HepG2 (cell line): ENCODE results near the gene DMGDH. TPM values are rescaled to one million over a fixed set of nuclear protein-coding genes. Genes with fewer than 3 reads are reported as not detected.

Experiments used
- ATAC-seq: fragments of 200-7000 bp; cut with Tn5 transposase; 3 replicates; pipeline ENCODE4 v1.9.1; 2020; ENCODE audit warnings: mild to moderate bottlenecking, moderate library complexity
- BruUV-seq: library from RNA; stranded (reverse); fragments of 400-500 nt; replicated peaks from 2 replicates; lab custom pipeline; 2021; lab: Mats Ljungman, UMichigan
- CTCF ChIA-PET: fragments of 300-600 bp; formaldehyde crosslinking; extraction: SDS; loops from one replicate; lab custom pipeline; 2021; ENCODE audit warnings: low total read pairs, inconsistent platforms, low intra/inter-chr PET ratio; lab: Yijun Ruan, JAX
- POLR2A ChIA-PET: fragments of 350-600 bp; sonication (Branson Sonifier 250); formaldehyde crosslinking; loops from one replicate; lab custom pipeline; 2020; ENCODE audit warnings: antibody characterized with exemption, inconsistent platforms; lab: Yijun Ruan, JAX
- DNase-seq: peaks from one replicate; pipeline ENCODE4 v3.0.0-alpha.2; 2015; ENCODE audit warnings: low spot score
- FAIRE-seq: peaks from 3 replicates; lab custom pipeline; 2011; peaks lifted over from hg19 to GRCh38; lab: Jason Lieb, UNC
- H2AFZ ChIP-seq: one replicate; pipeline ENCODE4 v1.6.1; 2011; ENCODE audit warnings: low read length, inconsistent platforms
- H3K27ac ChIP-seq: fragments of 300-600 bp; 3 replicates; pipeline ENCODE4 v1.8.0; 2011; ENCODE audit warnings: mixed run types, mild to moderate bottlenecking, mixed read lengths, low read length, inconsistent platforms; ENCODE audit not compliant: insufficient read depth; ENCODE audit errors: extremely low read length
- H3K27me3 ChIP-seq, 2 experiments: fragments of 200-600 bp in 1 of 2; 2 replicates in 1 of 2; 3 replicates in 1 of 2; pipeline versions ENCODE4 v1.6.0 to v1.8.0; 2011; ENCODE audit warnings: low read length in 2 of 2, mild to moderate bottlenecking in 2 of 2, moderate library complexity in 2 of 2, inconsistent platforms in 1 of 2; ENCODE audit not compliant: insufficient read depth in 2 of 2, control insufficient read depth in 1 of 2
- H3K36me3 ChIP-seq, 2 experiments: fragments of 200-600 bp in 1 of 2; replicated peaks in 1 of 2; 2 replicates in 1 of 2; 3 replicates in 1 of 2; pipeline versions ENCODE4 v1.5.1 to v1.8.0; 2011; ENCODE audit warnings: low read length in 2 of 2, inconsistent platforms in 1 of 2; ENCODE audit not compliant: insufficient read depth in 2 of 2, control insufficient read depth in 1 of 2
- H3K4me1 ChIP-seq: 2 replicates; pipeline ENCODE4 v1.5.1; 2012; ENCODE audit warnings: low read length, inconsistent platforms; ENCODE audit not compliant: insufficient read depth
- H3K4me2 ChIP-seq: 2 replicates; pipeline ENCODE4 v1.6.0; 2011; ENCODE audit warnings: low read depth, low read length, inconsistent platforms
- H3K4me3 ChIP-seq, 3 experiments: fragments of 200-600 bp in 1 of 3; sonication (generic), shearing (Covaris generic) in 1 of 3; replicated peaks in 1 of 3; 2 replicates each; pipeline ENCODE4 v1.5.1; 2011 to 2016; ENCODE audit warnings: low read length in 3 of 3, inconsistent platforms in 2 of 3, low read depth in 2 of 3, mild to moderate bottlenecking in 2 of 3, control low read depth in 1 of 3, mixed read lengths in 1 of 3; ENCODE audit not compliant: insufficient read depth in 1 of 3
- H3K79me2 ChIP-seq: one replicate; pipeline ENCODE4 v1.6.1; 2011; ENCODE audit warnings: low read length, inconsistent platforms; ENCODE audit not compliant: insufficient read depth
- H3K9ac ChIP-seq: 2 replicates; pipeline ENCODE4 v1.6.0; 2011; ENCODE audit warnings: mild to moderate bottlenecking, low read depth, low read length, inconsistent platforms; ENCODE audit not compliant: insufficient read depth
- H3K9me3 ChIP-seq: 2 replicates; pipeline ENCODE4 v1.5.1; 2012; ENCODE audit warnings: mild to moderate bottlenecking, low read length
- H4K20me1 ChIP-seq: 2 replicates; pipeline ENCODE4 v1.6.0; 2011; ENCODE audit warnings: inconsistent platforms, mild to moderate bottlenecking, low read length, moderate library complexity; ENCODE audit not compliant: insufficient read depth
- ARNT2 ChIP-seq: sonication (generic); formaldehyde crosslinking; IDR thresholded peaks from 2 replicates; pipeline ENCODE4 v1.8.0; 2022; ENCODE audit warnings: mild to moderate bottlenecking, low read depth, missing genetic modification reagents, moderate library complexity
- CCAR2 ChIP-seq: fragments of 200-400 bp; formaldehyde crosslinking; optimal IDR thresholded peaks from 2 replicates; pipeline ENCODE3; 2018; ENCODE audit warnings: low read depth, mild to moderate bottlenecking, low read length, moderate library complexity
- CENPT ChIP-seq: sonication (generic); formaldehyde crosslinking; IDR thresholded peaks from 2 replicates; pipeline ENCODE4 v1.8.0; 2022; ENCODE audit warnings: low read depth, mild to moderate bottlenecking, moderate library complexity, missing genetic modification reagents
- HNF4G ChIP-seq, 2 experiments: sonication (generic) in 1 of 2; formaldehyde crosslinking in 1 of 2; IDR thresholded peaks; 2 replicates each; pipeline versions ENCODE4 v1.4.0 to v1.6.1; 2011 to 2020; ENCODE audit warnings: borderline replicate concordance in 2 of 2, low read depth in 2 of 2, mild to moderate bottlenecking in 2 of 2, low read length in 1 of 2, missing genetic modification reagents in 1 of 2, moderate library complexity in 1 of 2
- HNRNPK ChIP-seq: fragments of 200-400 bp; formaldehyde crosslinking; IDR thresholded peaks from 2 replicates; pipeline ENCODE4 v1.6.1; 2018; ENCODE audit warnings: low read length, low read depth, moderate library complexity, mild to moderate bottlenecking; ENCODE audit not compliant: poor library complexity, severe bottlenecking
- KLF11 ChIP-seq: IDR thresholded peaks from 2 replicates; pipeline ENCODE4 v1.6.1; 2016; ENCODE audit warnings: missing compliant biosample characterization
- MTA3 ChIP-seq: sonication (generic); formaldehyde crosslinking; IDR thresholded peaks from 2 replicates; pipeline ENCODE4 v1.4.0; 2020; ENCODE audit warnings: missing genetic modification reagents
- NFRKB ChIP-seq: fragments of 450-650 bp; IDR thresholded peaks from 2 replicates; pipeline ENCODE4 v1.6.1; 2017
- NKX3-1 ChIP-seq: sonication (generic); formaldehyde crosslinking; IDR thresholded peaks from 2 replicates; pipeline ENCODE4 v1.5.0; 2020; ENCODE audit warnings: missing genetic modification reagents
- NONO ChIP-seq, 2 experiments: fragments of 450-650 bp in 1 of 2; sonication (generic) in 1 of 2; formaldehyde crosslinking in 1 of 2; IDR thresholded peaks in 1 of 2; conservative IDR thresholded peaks in 1 of 2; 2 replicates each; pipeline versions ENCODE4 v1.6.1 to v1.8.0; 2017 to 2022; ENCODE audit warnings: mild to moderate bottlenecking in 1 of 2, missing genetic modification reagents in 1 of 2, moderate library complexity in 1 of 2
- NR2C2 ChIP-seq: sonication (generic); formaldehyde crosslinking; IDR thresholded peaks from 2 replicates; pipeline ENCODE4 v1.4.0; 2020; ENCODE audit warnings: missing genetic modification reagents, mild to moderate bottlenecking, moderate library complexity, borderline replicate concordance
- SIX1 ChIP-seq: sonication (generic); formaldehyde crosslinking; IDR thresholded peaks from 2 replicates; pipeline ENCODE4 v1.4.0; 2020; ENCODE audit warnings: missing genetic modification reagents, borderline replicate concordance
- SRSF4 ChIP-seq: fragments of 200-400 bp; formaldehyde crosslinking; IDR thresholded peaks from one replicate; pipeline ENCODE4 v1.6.1; 2018; ENCODE audit warnings: mild to moderate bottlenecking, low read depth, low read length, moderate library complexity; ENCODE audit not compliant: poor library complexity, severe bottlenecking
- STAT6 ChIP-seq: sonication (generic); formaldehyde crosslinking; IDR thresholded peaks from 2 replicates; pipeline ENCODE4 v1.4.0; 2020; ENCODE audit warnings: missing genetic modification reagents, mild to moderate bottlenecking, borderline replicate concordance
- TCF7L2 ChIP-seq: IDR thresholded peaks from 2 replicates; pipeline ENCODE4 v1.6.1; 2011; ENCODE audit warnings: mild to moderate bottlenecking, low read depth, low read length, moderate library complexity
- ZBTB44 ChIP-seq: sonication (generic); formaldehyde crosslinking; IDR thresholded peaks from 2 replicates; pipeline ENCODE4 v1.4.0; 2020; ENCODE audit warnings: missing genetic modification reagents
- ZFP36 ChIP-seq: fragments of 150-350 bp; IDR thresholded peaks from 2 replicates; pipeline ENCODE4 v1.6.1; 2018; ENCODE audit warnings: borderline replicate concordance, low read length, low read depth; ENCODE audit not compliant: partially characterized antibody
- ZIK1 ChIP-seq: sonication (generic); formaldehyde crosslinking; IDR thresholded peaks from 2 replicates; pipeline ENCODE4 v1.5.0; 2020; ENCODE audit warnings: mild to moderate bottlenecking, low read depth, missing genetic modification reagents, borderline replicate concordance
- ZNF121 ChIP-seq: sonication (generic); formaldehyde crosslinking; IDR thresholded peaks from 2 replicates; pipeline ENCODE4 v1.5.0; 2020; ENCODE audit warnings: mild to moderate bottlenecking, missing genetic modification reagents
- ZNF550 ChIP-seq: sonication (generic); formaldehyde crosslinking; IDR thresholded peaks from 2 replicates; pipeline ENCODE4 v1.4.0; 2020; ENCODE audit warnings: mild to moderate bottlenecking, missing genetic modification reagents, borderline replicate concordance
- WGBS: methylation state at CpG from one replicate; pipeline ENCODE4 v1.1.6; 2017; ENCODE audit warnings: low lambda C conversion rate; 5-methylcytosine and 5-hydroxymethylcytosine counted together
- in situ Hi-C: cut with HindIII; loops from 2 replicates; pipeline ENCODE4 v1.10.0; 2017; ENCODE audit warnings: low pct_unique_long_range_greater_than_20kb; ENCODE audit not compliant: extremely low pct_ligation_motif_present
- intact Hi-C: fragments of 100-400 bp; cut with micrococcal nuclease; formaldehyde crosslinking; loops from one replicate; pipeline ENCODE4 v1.10.0; 2022; ENCODE audit not compliant: unreplicated experiment
- polyA plus RNA-seq, 8 experiments: library from polyadenylated mRNA; depleted of rRNA in 3 of 8; stranded (reverse) in 7 of 8; unstranded in 1 of 8; fragments of >200 nt; fragmentation: Illumina TruSeq in 4 of 8; extraction: Trizol in 4 of 8; gene quantifications; 2 replicates each; pipeline versions ENCODE4 v1.2.1 to v1.2.3, GENCODE V29; 2011 to 2016; ENCODE audit warnings: low read depth in 4 of 8, missing spikeins in 1 of 8, mixed read lengths in 1 of 8; ENCODE audit not compliant: insufficient read depth in 1 of 8
- total RNA-seq, 5 experiments: library from RNA; depleted of rRNA; stranded (reverse); fragments of >200 nt; fragmentation: Illumina TruSeq; extraction: Trizol; gene quantifications; 2 replicates each; pipeline ENCODE4 v1.2.3, GENCODE V29; 2016; ENCODE audit warnings: low read depth in 1 of 5

The DMGDH gene
- total and polyA plus RNA-seq, 2 of the 13 experiments (the other 11 are each of a cell fraction or from before 2014, with no cell fraction given), result 3.6 to 7.9 TPM

GRCh38 chr5:78985725-78986223, 83.7 kb downstream of the DMGDH start:
- Histone ChIP-seq H4K20me1 (0 out of 2 replicates have a peak, but pooled peaks cover 3% of the 10 kb centered on the region), H3K9me3 (no peaks in the 10 kb centered on the region), H2AFZ (no peak overlapping the region), H3K4me2 (peak overlapping the region; percentile 80), H3K9ac (peak overlapping the region; percentile 98), H3K79me2 (peaks cover 26% of the 10 kb centered on the region), H3K4me1 (peaks cover 45% of the 10 kb centered on the region), H3K27ac (peak overlapping the region; percentile 99), H3K27me3 (no peaks in the 10 kb centered on the region; a peak in 1 of 5 replicates), H3K4me3 (peak overlapping the region; percentile 52 to 93 (median 88)), H3K36me3 (no peaks in the 10 kb centered on the region)
- DNase-seq, result peak; percentile 100
- intact Hi-C loops (loop anchor here (10.0 kb wide), 1 partner anchor 341 kb away; the partner anchor contains the start of gene LHFPL2), in situ Hi-C loops (no loop called here)
- ChIA-PET CTCF (no interaction called here), POLR2A (interaction anchor here (0.6 to 3.9 kb wide), 25 partner anchors 9 to 596 kb away, joined by 3 to 46 read pairs (median 4); partner anchors contain the start of genes BHMT2, DMGDH and HOMER1)
- peak; percentile 92 for FAIRE-seq
- no TSS peak for BruUV-seq
- peak; percentile 87 for ATAC-seq
- 0% methylated on average over 9 of the region's 11 CpGs for WGBS
- no peak for TF ChIP-seq ZNF550 (CRISPR knock-in tag)
- peak; percentile 48; the same call in 1 of the 2 replicates for TF ChIP-seq KLF11 (CRISPR knock-in tag)
- peak; percentile 87 for TF ChIP-seq ARNT2 (CRISPR knock-in tag)
- TF ChIP-seq CCAR2, result no peak
- no peak for TF ChIP-seq HNRNPK
- TF ChIP-seq NONO (IDR thresholded peaks at IDR 0.05), result no peak
- peak; percentile 97 for TF ChIP-seq NONO (CRISPR knock-in tag; conservative IDR thresholded peaks at IDR 0.05)
- TF ChIP-seq TCF7L2, result peak; percentile 89
- no peak for TF ChIP-seq ZIK1
- TF ChIP-seq NFRKB, result no peak
- peak; percentile 93; the same call in 1 of the 2 replicates for TF ChIP-seq STAT6 (CRISPR knock-in tag)
- no peak; the same call in 1 of the 2 replicates for TF ChIP-seq NR2C2 (CRISPR knock-in tag)
- no peak for TF ChIP-seq MTA3 (CRISPR knock-in tag)
- TF ChIP-seq ZFP36, result no peak
- TF ChIP-seq SRSF4, result no peak
- TF ChIP-seq ZBTB44 (CRISPR knock-in tag), result no peak
- TF ChIP-seq NKX3-1 (CRISPR knock-in tag), result peak; percentile 70
- peak; percentile 31; the same call in 1 of the 2 replicates for TF ChIP-seq ZNF121
- TF ChIP-seq CENPT (CRISPR knock-in tag), result no peak
- TF ChIP-seq HNF4G (IDR thresholded peaks at IDR 0.05; ENCODE audit: borderline replicate concordance, low read depth, low read length), result peak; percentile 92
- TF ChIP-seq HNF4G (CRISPR knock-in tag; IDR thresholded peaks at IDR 0.05; ENCODE audit: borderline replicate concordance, low read depth), result peak; percentile 87
- peak; percentile 60; the same call in 1 of the 2 replicates for TF ChIP-seq SIX1
